ENCODE results near the gene RUNX2. TPM values are rescaled to one million over a fixed set of nuclear protein-coding genes. Genes with fewer than 3 reads are reported as not detected.

RUNX2 gene
- total and polyA plus RNA-seq, 9 of the 15 experiments (the other 6 are each of a cell fraction or from before 2014, with no cell fraction given) = 0.29 to 1.00 (median 0.43) TPM

GRCh38 chr6:45483021-45483420 lies 154.9 kb downstream of the RUNX2 start:
- TF ChIP-seq NCOA6 (IDR thresholded peaks at IDR 0.05) (no peak), FOS (IDR thresholded peaks at IDR 0.05; ENCODE audit: extremely low read depth, insufficient read length) (no peak), GTF2F1 (IDR thresholded peaks at IDR 0.05; ENCODE audit: low read depth, low read length) (no peak), E2F3 (CRISPR knock-in tag; IDR thresholded peaks at IDR 0.05) (no peak), CBX1 (IDR thresholded peaks at IDR 0.05; ENCODE audit: low read depth) (no peak), KAT7 (CRISPR knock-in tag; IDR thresholded peaks at IDR 0.05; ENCODE audit: borderline replicate concordance) (no peak), TFE3 (CRISPR knock-in tag; IDR thresholded peaks at IDR 0.05) (no peak), ETV5 (CRISPR knock-in tag; IDR thresholded peaks at IDR 0.05; ENCODE audit: low read depth) (no peak), MXD1 (CRISPR knock-in tag; IDR thresholded peaks at IDR 0.05; ENCODE audit: borderline replicate concordance, poor library complexity, severe bottlenecking) (no peak), XRCC4 (IDR thresholded peaks at IDR 0.05; ENCODE audit: extremely low read depth, insufficient read depth, insufficient read length) (no peak), OTX1 (CRISPR knock-in tag; IDR thresholded peaks at IDR 0.05) (no peak), ZNF785 (CRISPR knock-in tag; IDR thresholded peaks at IDR 0.05) (no peak)
- CTCF ChIA-PET (ENCODE audit: low intra/inter-chr PET ratio) = no interaction called here
- DNase-seq (ENCODE audit: extremely low read depth in 1 of 4, low spot score in 3 of 4) (no peak), ATAC-seq (no peak), FAIRE-seq (no peak)
- POLR2A ChIA-PET = interaction anchor here (0.8 to 1.3 kb wide), 4 partner anchors 13 to 24 kb away, joined by 3 to 6 read pairs (median 4); no protein-coding TSS in a partner anchor
- no TSS peak for BruUV-seq (replicated peaks)
- no peak overlapping the region for H3K4me3 ChIP-seq
- peaks cover 0 to 7% of the 10 kb centered on the region in 2 experiments; a peak in 2 of 5 replicates for H3K4me1 ChIP-seq (replicated peaks in 1 of 2; ENCODE audit: control insufficient read depth in 2 of 2, insufficient read depth in 2 of 2, low read length in 2 of 2)
- intact Hi-C loops (cut with micrococcal nuclease) (no loop called here), in situ Hi-C loops (cut with MboI) (no loop called here)
- no peaks in the 10 kb centered on the region for H4K20me1 ChIP-seq (replicated peaks; ENCODE audit: control insufficient read depth, insufficient read depth, low read length)
- H3K9me1 ChIP-seq (ENCODE audit: control insufficient read depth, insufficient read depth, low read length) = no peaks in the 10 kb centered on the region
- H3K27ac ChIP-seq (ENCODE audit: extremely low read depth, low read depth, low read length) = no peak overlapping the region
- no peaks in the 10 kb centered on the region for H3K36me3 ChIP-seq (ENCODE audit: control insufficient read depth, insufficient read depth, low read length)
- H3K4me2 ChIP-seq (ENCODE audit: insufficient read depth, low read length) = no peak overlapping the region
- H3K27me3 ChIP-seq (ENCODE audit: control insufficient read depth in 2 of 2, insufficient read depth in 2 of 2, low read length in 2 of 2) = 0 out of 5 replicates have a peak, but pooled peaks cover 0 to 3% of the 10 kb centered on the region in 2 experiments
- no peaks in the 10 kb centered on the region for H3K79me2 ChIP-seq (ENCODE audit: control insufficient read depth, insufficient read depth, low read length)
- 24% methylated on average over 3 of the region's 3 CpGs for WGBS (ENCODE audit: insufficient coverage, low coverage, missing lambda C conversion rate)
- H3K9ac ChIP-seq (ENCODE audit: insufficient read depth in 1 of 2, low read depth in 2 of 2, low read length in 2 of 2) = no peak overlapping the region
- no peaks in the 10 kb centered on the region for H3K9me3 ChIP-seq (replicated peaks; ENCODE audit: control insufficient read depth, insufficient read depth, low read depth, low read length)
- H2AFZ ChIP-seq (ENCODE audit: low read depth, low read length) = no peak overlapping the region

Data from K562 (cell line).